EL (cell line): ENCODE data around the gene ANKS6.
"Not testable (repeated sequence)": the region's sequence is repeated elsewhere in the genome, so short reads cannot be mapped to it uniquely, and the experiment has no call there.

Experiments
- DNase-seq: peaks from one replicate; pipeline ENCODE4 v3.0.0-alpha.2; 2016

The ANKS6 gene

DNA sequence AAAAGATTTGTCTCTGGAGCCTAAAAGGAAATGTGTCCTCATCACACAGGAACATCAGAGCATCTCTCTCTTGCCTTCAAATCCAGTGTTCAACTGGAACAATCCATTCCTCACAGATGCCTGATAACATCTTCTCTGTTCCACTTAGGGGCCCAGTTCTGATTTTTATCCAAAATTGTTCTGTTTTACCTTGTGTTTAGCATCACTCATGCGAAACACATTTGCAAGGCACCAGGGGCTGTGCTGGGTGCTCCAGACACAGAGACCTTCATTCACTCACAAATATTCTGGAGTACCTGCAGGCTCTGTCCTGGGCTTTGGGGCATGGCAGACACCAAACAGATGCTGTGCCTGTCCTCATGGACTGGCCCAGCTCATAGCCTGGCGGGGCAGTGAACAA lies 101.4 kb downstream of the ANKS6 start:
- DNase-seq, result no peak

GRCh38 chr9:98692392-98692791 lies 104.0 kb downstream of the ANKS6 start:
- no peak for DNase-seq

GRCh38 chr9:98691890-98692289 lies 104.5 kb downstream of the ANKS6 start:
- no peak for DNase-seq

- no peak for DNase-seq
Observed at GRCh38 chr9:98690686-98691085, 105.7 kb downstream of the ANKS6 start.

GRCh38 chr9:98688710-98689495 lies 107.5 kb downstream of the ANKS6 start:
- no peak for DNase-seq

GRCh38 chr9:98687911-98688310 lies 108.4 kb downstream of the ANKS6 start:
- DNase-seq, result no peak

DNA sequence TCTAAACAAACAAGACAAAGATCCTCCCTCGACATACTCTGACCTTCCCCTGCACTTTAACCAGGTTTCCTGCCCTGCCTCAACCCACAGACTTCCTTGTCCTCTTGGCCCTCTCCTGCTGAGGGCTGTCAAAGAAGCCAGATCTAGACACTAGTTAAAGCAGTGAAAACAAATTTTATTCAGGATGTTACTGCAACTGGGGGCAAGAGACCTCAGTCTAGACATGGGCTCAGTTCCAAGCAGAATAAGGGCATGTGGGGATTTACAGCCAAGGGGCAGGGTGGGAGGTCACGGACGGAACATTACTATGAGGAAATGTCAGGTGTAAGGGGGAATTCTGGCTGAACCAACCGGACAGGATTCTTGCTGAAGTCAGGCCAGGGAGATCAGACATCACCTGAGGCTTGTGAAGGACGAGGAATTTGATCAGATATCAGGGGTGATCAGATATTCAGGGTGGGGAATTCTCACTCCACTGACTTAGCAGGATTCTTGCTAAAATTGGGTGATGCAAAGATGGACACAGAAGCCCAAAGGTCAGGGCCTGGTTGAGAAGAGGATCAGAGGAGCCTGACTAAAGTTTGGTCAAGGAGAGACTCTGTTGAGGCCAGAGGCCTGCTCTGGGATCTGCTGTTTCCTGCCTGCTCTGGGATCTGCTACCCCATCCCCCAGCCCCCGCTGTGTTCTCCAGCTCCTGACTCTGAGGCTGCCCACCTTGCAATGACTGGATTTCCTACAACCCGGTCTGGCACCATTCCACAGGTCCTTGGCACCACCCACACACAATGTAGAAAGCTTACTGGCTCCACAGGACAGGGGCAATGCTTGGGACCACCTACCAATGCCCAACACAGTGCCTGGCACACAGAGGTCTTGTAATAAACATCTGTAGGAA lies 109.1 kb downstream of the ANKS6 start:
- DNase-seq, result no peak

DNA sequence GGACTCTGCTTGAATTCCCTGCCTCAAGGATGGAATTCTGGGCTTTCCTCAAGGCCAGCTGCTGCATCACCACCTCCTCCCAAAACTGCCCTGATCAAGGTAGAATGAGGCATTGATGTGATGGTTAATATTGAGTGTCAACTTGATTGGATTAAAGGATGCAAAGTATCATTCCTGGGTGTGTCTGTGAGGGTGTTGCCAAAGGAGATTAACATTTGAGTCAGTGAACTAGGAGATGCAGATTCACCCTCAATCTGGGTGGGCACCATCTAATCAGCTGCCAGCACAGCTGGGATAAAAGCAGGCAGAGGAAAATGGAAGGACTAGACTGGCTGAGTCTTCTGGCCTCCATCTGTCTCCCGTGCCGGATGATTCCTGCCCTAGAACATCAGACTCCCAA lies 111.5 kb downstream of the ANKS6 start:
- not testable (repeated sequence) for DNase-seq
